Measurements from ENCODE around the gene KIFC3.
"Not testable (repeated sequence)": the region's sequence is repeated elsewhere in the genome, so short reads cannot be mapped to it uniquely, and the experiment has no call there.

KIFC3 gene

DNA sequence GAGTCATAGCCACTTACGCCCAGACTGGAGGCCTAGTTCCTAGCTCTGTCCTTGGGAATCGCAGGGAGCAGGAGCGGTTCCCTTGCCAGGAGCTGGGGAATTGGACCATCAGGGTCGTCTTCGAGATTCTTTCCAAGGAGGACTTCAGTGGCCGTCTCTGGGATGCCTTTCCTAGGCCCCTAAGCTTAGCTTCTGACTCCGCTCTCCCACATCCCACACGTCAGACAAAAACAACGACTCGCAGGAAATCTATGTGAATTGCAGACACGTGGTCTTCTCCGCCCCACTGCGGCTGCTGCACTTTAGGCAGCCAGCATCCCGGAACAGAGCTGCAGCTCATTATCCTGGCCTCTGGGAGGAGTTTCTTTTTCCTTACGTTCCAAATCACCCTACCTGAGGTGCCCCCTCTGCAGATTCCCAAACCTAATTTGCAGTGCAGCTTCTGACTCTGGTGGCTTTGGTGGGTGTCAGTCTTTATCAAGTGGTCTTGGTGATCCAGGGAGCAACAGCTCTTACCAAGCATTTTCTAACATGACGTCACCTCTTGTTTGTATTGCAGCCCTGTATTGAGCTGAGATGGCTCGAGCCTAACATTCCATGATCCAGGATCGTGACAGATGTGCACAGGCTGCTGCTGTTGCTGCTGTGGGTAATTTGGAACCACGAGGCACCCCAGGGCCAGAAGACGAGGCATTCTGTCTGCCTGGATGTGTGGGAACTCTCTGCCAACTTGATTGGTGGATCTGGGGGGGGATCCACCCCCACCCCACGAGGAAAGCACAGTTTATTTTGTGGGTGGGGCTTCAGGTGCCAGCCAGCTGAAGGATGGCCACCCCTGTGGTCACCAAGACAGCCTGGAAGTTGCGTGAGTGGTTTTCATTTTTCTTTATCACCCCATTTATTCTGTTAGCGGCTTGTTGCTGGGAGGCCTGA is 65.6 kb downstream of the KIFC3 start:
- peak; percentile 33 to 51 for DNase-seq

- DNase-seq = no peak
Observed at GRCh38 chr16:57735755-57736418, 66.4 kb downstream of the KIFC3 start, which contains the start of gene KATNB1. Gene KATNB1, plus strand, starts transcription at chr16:57735770. Its CDS starts 1,474 bp downstream, at chr16:57737244.

DNA sequence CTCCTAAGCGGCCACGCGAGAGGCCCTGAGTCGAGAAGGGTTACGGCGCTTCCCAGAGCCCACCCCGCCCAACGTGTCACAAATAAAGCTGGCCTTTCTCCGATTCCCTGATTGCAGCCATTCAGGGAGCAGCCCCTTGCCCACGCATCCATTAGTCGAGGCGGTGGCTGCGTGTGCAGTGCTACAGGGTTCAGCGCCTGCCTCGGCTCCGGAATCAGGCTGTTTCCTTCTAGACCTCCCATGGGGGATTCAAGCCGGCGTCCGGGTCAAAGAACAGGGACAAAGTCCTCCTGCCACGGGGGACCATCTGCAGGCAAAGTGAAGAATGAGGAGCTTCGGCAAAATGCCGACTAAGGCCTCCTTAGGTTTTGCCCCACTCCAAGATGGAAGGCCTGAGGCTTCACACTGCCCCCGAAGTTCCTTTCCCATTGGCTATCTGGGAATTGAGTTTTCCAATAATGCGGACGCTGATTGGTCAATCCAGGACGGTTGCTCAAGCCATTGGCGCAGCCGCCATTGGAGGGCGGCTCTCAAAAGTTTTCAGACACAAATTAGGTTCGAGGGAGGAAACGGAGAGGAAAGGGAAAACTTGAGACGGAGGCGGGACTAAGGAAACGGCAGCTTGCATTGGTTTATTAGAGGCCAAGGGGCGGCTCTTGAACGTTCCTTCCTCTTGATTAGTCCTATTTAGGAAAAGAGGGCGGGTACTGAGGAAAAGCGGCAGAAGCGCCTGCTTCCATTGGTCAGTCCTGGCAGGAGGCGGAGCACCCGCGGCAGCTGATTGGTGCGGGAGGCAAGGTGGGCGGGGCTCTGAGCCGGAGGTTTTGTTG is 67.2 kb downstream of the KIFC3 start:
- DNase-seq = peak; percentile 98 to 99

GRCh38 chr16:57734308-57734924 is 67.9 kb downstream of the KIFC3 start:
- no peak for DNase-seq

- DNase-seq = no peak
Observed at GRCh38 chr16:57732714-57733113, 69.6 kb downstream of the KIFC3 start.

DNA sequence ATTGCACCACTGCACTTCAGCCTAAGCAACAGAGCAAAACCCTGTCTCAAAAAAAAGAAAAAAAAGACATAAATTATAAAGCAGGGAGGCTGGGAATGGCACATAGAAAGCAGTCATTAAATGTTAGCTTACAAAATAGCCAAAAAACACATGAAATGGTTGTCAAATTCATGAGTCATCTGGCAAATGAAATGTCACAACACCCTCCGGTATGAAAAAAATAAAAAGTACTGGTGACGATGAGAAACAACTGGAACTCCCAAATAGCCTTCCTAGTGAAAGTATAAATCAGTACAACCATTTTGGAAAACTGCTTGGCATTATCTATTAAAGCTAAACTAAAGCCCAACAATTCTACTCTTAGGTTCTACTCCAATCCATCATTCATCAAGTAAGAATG is 70.3 kb downstream of the KIFC3 start:
- DNase-seq = no peak

- no peak for DNase-seq
Observed at GRCh38 chr16:57730771-57731730, 71.2 kb downstream of the KIFC3 start.

GRCh38 chr16:57729852-57730251 is 72.4 kb downstream of the KIFC3 start:
- DNase-seq = not testable (repeated sequence)

DNA sequence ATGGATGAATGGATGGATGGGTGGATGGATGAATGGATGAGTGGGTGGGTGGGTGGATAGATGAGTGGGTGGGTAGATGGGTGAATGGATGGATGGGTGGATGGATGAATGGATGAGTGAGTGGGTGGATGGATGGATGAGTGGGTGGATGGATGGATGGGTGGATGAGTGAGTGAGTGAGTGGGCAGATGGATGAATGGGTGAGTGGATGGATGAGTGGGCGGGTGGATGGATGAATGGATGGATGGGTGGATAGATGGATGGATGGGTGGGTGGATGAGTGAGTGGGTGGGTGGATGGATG is 73.2 kb downstream of the KIFC3 start:
- DNase-seq = no peak

DNA sequence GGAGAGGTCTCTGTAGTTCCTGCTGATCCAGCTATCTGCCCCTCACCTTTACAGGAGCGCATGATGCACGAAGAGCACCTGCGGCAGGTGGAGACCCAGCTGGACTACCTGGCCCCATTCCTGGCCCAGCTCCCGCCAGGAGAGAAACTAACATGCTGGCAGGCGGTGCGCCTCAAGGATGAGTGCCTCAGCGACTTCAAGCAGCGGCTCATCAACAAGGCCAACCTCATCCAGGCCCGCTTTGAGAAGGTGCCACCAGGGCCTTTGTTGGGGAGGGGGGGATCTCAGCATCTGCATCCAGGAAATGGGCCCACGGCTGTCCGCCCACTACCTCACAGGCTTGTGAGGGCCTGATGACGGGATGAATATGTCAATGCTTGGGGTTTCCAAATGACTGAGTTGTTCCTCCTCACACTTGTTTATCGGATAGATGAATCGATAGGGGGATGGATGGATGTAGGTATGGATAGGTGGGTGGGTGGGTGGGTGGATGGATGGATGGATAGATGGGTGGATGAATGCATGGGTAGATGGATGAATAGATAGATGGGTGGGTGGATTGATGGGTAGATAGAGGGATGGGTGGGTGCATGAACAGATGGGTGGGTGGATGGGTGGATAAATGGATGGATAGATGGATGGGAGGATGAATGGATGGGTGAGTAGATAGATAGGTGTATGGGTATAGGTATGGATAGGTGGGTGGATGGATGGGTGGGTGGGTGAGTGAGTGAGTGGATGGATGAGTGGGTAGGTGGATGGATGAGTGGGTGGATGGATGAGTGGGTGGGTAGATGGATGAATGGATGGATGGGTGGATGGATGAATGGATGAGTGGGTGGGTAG is 73.7 kb downstream of the KIFC3 start:
- no peak for DNase-seq

- DNase-seq = no peak
Observed at GRCh38 chr16:57727610-57728009, 74.7 kb downstream of the KIFC3 start.

- no peak for DNase-seq
Observed at GRCh38 chr16:57726433-57726947, 75.8 kb downstream of the KIFC3 start.

- DNase-seq = no peak
Observed at GRCh38 chr16:57725976-57726375, 76.3 kb downstream of the KIFC3 start.

DNA sequence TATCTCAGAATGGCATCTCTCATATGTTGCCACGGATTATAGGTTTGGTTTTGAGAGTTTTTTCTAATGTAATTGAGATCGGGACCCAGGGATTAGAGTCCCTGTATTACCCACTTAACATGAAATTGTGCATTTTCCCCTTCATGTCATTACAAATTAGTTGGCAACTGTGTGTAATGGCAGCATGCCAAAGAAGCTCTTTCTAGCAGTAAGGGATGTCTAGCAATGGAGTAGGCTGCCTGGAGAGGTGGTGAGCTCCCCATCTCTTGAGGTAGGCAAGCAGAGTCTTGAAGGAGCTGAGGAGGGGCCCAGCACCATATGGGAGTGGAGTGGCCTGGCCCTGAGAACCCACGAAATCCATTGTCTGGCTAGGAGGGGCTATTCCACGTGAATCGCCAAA is 76.7 kb downstream of the KIFC3 start:
- DNase-seq = no peak

- DNase-seq = no peak
Observed at GRCh38 chr16:57725151-57725550, 77.1 kb downstream of the KIFC3 start.

DNA sequence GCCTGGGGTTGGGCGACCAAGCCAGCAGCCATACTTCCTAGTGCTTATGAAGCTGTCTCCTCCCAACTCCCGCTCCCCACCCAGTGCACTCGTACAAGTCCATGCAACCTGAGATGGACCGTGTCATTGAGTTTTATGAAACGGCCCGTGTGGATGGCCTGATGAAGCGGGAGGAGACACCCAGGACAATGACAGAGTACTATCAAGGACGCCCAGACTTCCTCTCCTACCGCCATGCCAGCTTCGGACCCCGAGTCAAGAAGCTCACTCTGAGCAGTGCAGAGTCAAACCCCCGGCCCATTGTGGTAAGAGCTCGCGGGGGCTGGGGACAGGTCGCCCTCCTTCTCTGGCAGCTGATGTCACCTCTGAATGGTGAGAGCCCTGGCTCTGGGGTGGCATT is 77.8 kb downstream of the KIFC3 start:
- DNase-seq = no peak

DNA sequence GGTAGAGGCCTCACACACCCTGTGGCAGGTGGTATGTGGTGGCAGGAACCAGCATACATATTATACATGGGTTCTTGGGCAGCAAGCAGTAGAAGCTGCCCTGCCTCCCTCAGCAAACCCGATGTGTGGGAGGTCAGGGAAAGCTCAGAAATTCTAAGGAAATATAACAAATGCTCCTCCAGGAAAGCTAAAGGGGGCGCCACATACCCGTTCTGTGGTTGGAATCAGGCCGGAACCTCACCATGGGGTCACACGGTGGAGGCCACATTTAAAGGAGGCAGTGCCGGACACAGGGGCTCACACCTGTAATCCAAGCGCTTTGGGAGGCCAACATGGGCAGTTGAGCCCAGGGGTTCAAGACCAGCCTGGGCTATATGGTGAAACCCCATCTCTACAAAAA is 79.1 kb downstream of the KIFC3 start:
- DNase-seq = no peak

- no peak for DNase-seq
Observed at GRCh38 chr16:57722651-57723050, 79.6 kb downstream of the KIFC3 start.

DNA sequence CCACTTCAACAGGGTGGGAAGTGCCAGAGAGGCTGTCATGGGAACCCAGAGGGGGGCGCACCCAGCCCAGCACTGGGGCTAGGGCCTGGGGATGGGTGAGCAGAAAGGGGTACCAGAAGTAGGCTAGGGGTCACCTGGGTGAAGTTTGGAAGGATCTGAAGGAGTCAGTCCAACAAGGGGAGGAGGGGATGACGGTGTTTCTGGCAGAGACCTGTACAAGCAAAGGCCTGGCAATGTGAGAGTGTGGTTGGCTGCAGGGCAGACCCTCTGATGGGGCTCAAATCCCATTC is 80.1 kb downstream of the KIFC3 start:
- DNase-seq = no peak

DNA sequence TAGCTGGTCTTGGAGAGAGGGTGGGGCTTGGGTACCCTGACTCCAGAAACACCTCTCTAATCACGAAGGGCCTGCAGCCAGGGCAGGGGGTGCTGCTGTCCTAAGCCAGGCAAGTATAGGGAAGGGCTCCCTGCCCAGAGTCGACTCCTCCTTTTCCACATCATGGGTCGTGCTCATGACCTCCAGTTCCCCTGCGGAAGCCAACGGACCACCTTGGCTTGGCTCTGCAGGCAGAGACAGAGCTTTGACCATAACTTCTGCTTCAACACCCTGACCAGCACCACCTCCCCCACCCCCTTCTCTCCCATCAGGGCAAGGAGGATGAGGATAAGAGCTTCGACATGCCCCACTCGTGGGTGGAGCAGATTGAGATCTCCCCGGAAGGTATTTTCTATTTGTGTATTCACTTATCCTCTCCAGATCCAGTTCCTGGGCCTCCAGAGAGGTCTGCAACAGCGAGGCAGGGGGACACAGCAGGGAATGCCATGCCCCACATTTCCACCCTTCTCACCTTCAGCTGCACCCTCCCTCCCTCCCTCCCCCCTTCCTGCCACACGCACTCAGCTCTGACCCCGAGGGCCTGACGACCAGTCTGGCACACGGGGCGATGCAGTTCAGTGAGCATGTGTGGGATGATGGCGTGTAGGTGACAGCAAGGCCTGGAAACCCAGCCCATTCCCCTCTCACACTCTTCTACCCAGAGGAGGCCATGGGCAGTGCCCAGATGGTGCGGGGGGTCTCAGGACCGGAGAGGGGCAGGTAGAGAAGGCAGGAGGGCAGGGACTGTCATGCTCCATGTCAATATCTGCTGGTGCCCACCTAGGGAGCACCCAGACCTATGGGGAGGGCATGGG is 80.7 kb downstream of the KIFC3 start:
- DNase-seq = no peak
